GM18867 (cell line): ENCODE measurements around the gene AGBL1.
"Not testable (repeated sequence)": the region's sequence is repeated elsewhere in the genome, so short reads cannot be mapped to it uniquely, and the experiment has no call there.

Experiments
- ATAC-seq: cut with Tn5 transposase; IDR thresholded peaks from one replicate; pipeline ENCODE4 v1.9.1; 2021; ENCODE audit warnings: mild to moderate bottlenecking, moderate library complexity; ENCODE audit not compliant: unreplicated experiment

The AGBL1 gene

GRCh38 chr15:86849558-86850285 lies 770.1 kb downstream of the AGBL1 start:
- no peak for ATAC-seq

GRCh38 chr15:86850939-86851338 lies 771.3 kb downstream of the AGBL1 start:
- no peak for ATAC-seq

- ATAC-seq = no peak
Observed at GRCh38 chr15:86852741-86853140, 773.1 kb downstream of the AGBL1 start.

- no peak for ATAC-seq
Observed at GRCh38 chr15:86854176-86854575, 774.5 kb downstream of the AGBL1 start.

GRCh38 chr15:86855307-86856291 lies 775.9 kb downstream of the AGBL1 start:
- no peak for ATAC-seq

- no peak for ATAC-seq
Observed at GRCh38 chr15:86857701-86858100, 778.0 kb downstream of the AGBL1 start.

- ATAC-seq = no peak
Observed at GRCh38 chr15:86863226-86863915, 783.7 kb downstream of the AGBL1 start.

GRCh38 chr15:86865920-86866319 lies 786.2 kb downstream of the AGBL1 start:
- no peak for ATAC-seq

- no peak for ATAC-seq
Observed at GRCh38 chr15:86870846-86871245, 791.2 kb downstream of the AGBL1 start.

- no peak for ATAC-seq
Observed at GRCh38 chr15:86871964-86872363, 792.3 kb downstream of the AGBL1 start.

- ATAC-seq = no peak
Observed at GRCh38 chr15:86872782-86873181, 793.1 kb downstream of the AGBL1 start.

GRCh38 chr15:86875067-86875466 lies 795.4 kb downstream of the AGBL1 start:
- no peak for ATAC-seq

GRCh38 chr15:86876387-86876944 lies 796.8 kb downstream of the AGBL1 start:
- no peak for ATAC-seq

GRCh38 chr15:86877171-86877631 lies 797.5 kb downstream of the AGBL1 start:
- no peak for ATAC-seq

GRCh38 chr15:86878844-86879243 lies 799.2 kb downstream of the AGBL1 start:
- ATAC-seq = not testable (repeated sequence)

- no peak for ATAC-seq
Observed at GRCh38 chr15:86879250-86880229, 799.9 kb downstream of the AGBL1 start.

- no peak for ATAC-seq
Observed at GRCh38 chr15:86885616-86886015, 805.9 kb downstream of the AGBL1 start.

- ATAC-seq = no peak
Observed at GRCh38 chr15:86892774-86893449, 813.2 kb downstream of the AGBL1 start.

- ATAC-seq = no peak
Observed at GRCh38 chr15:86894269-86894668, 814.6 kb downstream of the AGBL1 start.
